ENCODE data around the gene RRP15. TPM values are rescaled to one million over a fixed set of nuclear protein-coding genes. Genes with fewer than 3 reads are reported as not detected.
A peak's percentile ranks its signal among the peaks of the same experiment; 100 is the strongest.

RRP15 gene
- polyA plus RNA-seq, 3 donors: 0.81 to 7.6 (median 4.6) TPM

- H3K27me3 Mint-ChIP-seq (ENCODE audit: low read depth in 3 of 3): peaks cover 41 to 70% (median 69%) of the 10 kb centered on the region in 3 donors
- no peaks in the 10 kb centered on the region for H3K79me2 ChIP-seq (ENCODE audit: insufficient read depth, low read length)
- H3K4me1 Mint-ChIP-seq: peaks cover 12% of the 10 kb centered on the region
- no peak overlapping the region for H3K27ac ChIP-seq (ENCODE audit: low read depth in 1 of 2, low read length in 2 of 2)
- peaks cover 2 to 5% of the 10 kb centered on the region in 2 donors for H3K4me1 ChIP-seq (ENCODE audit: control insufficient read depth in 1 of 2, insufficient read depth in 2 of 2, low read length in 2 of 2)
- H4K20me1 ChIP-seq (ENCODE audit: insufficient read depth, low read length): no peaks in the 10 kb centered on the region
- no peak overlapping the region for H3K4me3 ChIP-seq (replicated peaks in 1 of 3; ENCODE audit: low read depth in 2 of 3, low read length in 3 of 3)
- H3K27me3 ChIP-seq (ENCODE audit: control insufficient read depth in 2 of 2, insufficient read depth in 2 of 2, low read length in 2 of 2): peaks cover 49 to 60% of the 10 kb centered on the region in 2 donors
- intact Hi-C loops (cut with micrococcal nuclease): no loop called here
- TF ChIP-seq CTCF (IDR thresholded peaks at IDR 0.05): no peak
- H3K9ac ChIP-seq (ENCODE audit: insufficient read depth, low read length, poor library complexity, severe bottlenecking): no peak overlapping the region
- H3K9me3 ChIP-seq (replicated peaks in 1 of 2; ENCODE audit: control insufficient read depth in 1 of 2, insufficient read depth in 1 of 2, low read length in 2 of 2): no peaks in the 10 kb centered on the region
- no peak overlapping the region for H3K4me2 ChIP-seq (replicated peaks; ENCODE audit: extremely low read depth, low read length, poor library complexity, severe bottlenecking)
- no peaks in the 10 kb centered on the region for H3K36me3 Mint-ChIP-seq
- no peak overlapping the region for H2AFZ ChIP-seq (ENCODE audit: insufficient read depth, low read depth, low read length, poor library complexity, severe bottlenecking)
- H3K36me3 ChIP-seq (replicated peaks in 1 of 2; ENCODE audit: control insufficient read depth in 1 of 2, insufficient read depth in 2 of 2, low read length in 2 of 2): no peaks in the 10 kb centered on the region
- H3K4me3 Mint-ChIP-seq: peak overlapping the region in 1 of 2 donors; percentile 19
- DNase-seq: no peak
- 89% methylated on average over 1 of the region's 2 CpGs for WGBS (ENCODE audit: insufficient coverage)
- H3K9me3 Mint-ChIP-seq: no peaks in the 10 kb centered on the region
- H3K27ac Mint-ChIP-seq: no peak overlapping the region
Measured at GRCh38 chr1:218376722-218377121, 91.6 kb downstream of the RRP15 start.

GRCh38 chr1:218377143-218377660 lies 92.1 kb downstream of the RRP15 start:
- Mint-ChIP-seq H3K27ac (peak overlapping the region in 2 of 7 donors; percentile 18 to 33), H3K4me3 (no peak overlapping the region), H3K9me3 (no peaks in the 10 kb centered on the region), H3K27me3 (ENCODE audit: low read depth in 3 of 3) (peaks cover 42 to 73% (median 70%) of the 10 kb centered on the region in 3 donors), H3K4me1 (peaks cover 12% of the 10 kb centered on the region), H3K36me3 (no peaks in the 10 kb centered on the region)
- intact Hi-C loops (cut with micrococcal nuclease): no loop called here
- Histone ChIP-seq H3K36me3 (replicated peaks in 1 of 2; ENCODE audit: control insufficient read depth in 1 of 2, insufficient read depth in 2 of 2, low read length in 2 of 2) (no peaks in the 10 kb centered on the region), H3K9me3 (replicated peaks in 1 of 2; ENCODE audit: control insufficient read depth in 1 of 2, insufficient read depth in 1 of 2, low read length in 2 of 2) (no peaks in the 10 kb centered on the region), H3K9ac (ENCODE audit: insufficient read depth, low read length, poor library complexity, severe bottlenecking) (no peak overlapping the region), H2AFZ (ENCODE audit: insufficient read depth, low read depth, low read length, poor library complexity, severe bottlenecking) (no peak overlapping the region), H3K27me3 (ENCODE audit: control insufficient read depth in 2 of 2, insufficient read depth in 2 of 2, low read length in 2 of 2) (peaks cover 49 to 62% of the 10 kb centered on the region in 2 donors), H4K20me1 (ENCODE audit: insufficient read depth, low read length) (no peaks in the 10 kb centered on the region), H3K4me1 (ENCODE audit: control insufficient read depth in 1 of 2, insufficient read depth in 2 of 2, low read length in 2 of 2) (peaks cover 2 to 5% of the 10 kb centered on the region in 2 donors), H3K4me2 (replicated peaks; ENCODE audit: extremely low read depth, low read length, poor library complexity, severe bottlenecking) (no peak overlapping the region), H3K4me3 (replicated peaks in 1 of 3; ENCODE audit: low read depth in 2 of 3, low read length in 3 of 3) (no peak overlapping the region), H3K79me2 (ENCODE audit: insufficient read depth, low read length) (no peaks in the 10 kb centered on the region), H3K27ac (ENCODE audit: low read depth in 1 of 2, low read length in 2 of 2) (no peak overlapping the region)
- no CpG with 5 or more reads among the region's 4 CpGs for WGBS (ENCODE audit: insufficient coverage)
- TF ChIP-seq CTCF (IDR thresholded peaks at IDR 0.05): no peak
- peak in 2 of 3 donors; percentile 12 to 72 for DNase-seq

All from CD14-positive monocyte (primary cell).